Vagina (tissue), 2 donors: ENCODE results near the gene MT1H.
"Not testable (repeated sequence)": the region's sequence is repeated elsewhere in the genome, so short reads cannot be mapped to it uniquely, and the experiment has no call there.

ENCODE experiments used
- POLR2A ChIP-seq, 2 donors: fragments of 450-650 bp; IDR thresholded peaks; one replicate each; pipeline ENCODE4 v1.6.1; 2017; ENCODE audit warnings: antibody characterized with exemption in 2 of 2, mild to moderate bottlenecking in 2 of 2, moderate library complexity in 2 of 2
- POLR2AphosphoS5 ChIP-seq, 2 donors: sonication (generic); formaldehyde crosslinking; IDR thresholded peaks; one replicate each; pipeline ENCODE4 v1.9.0; 2017; ENCODE audit warnings: antibody characterized with exemption in 2 of 2, mild to moderate bottlenecking in 2 of 2, low read depth in 1 of 2; ENCODE audit not compliant: insufficient read depth in 1 of 2
- TF ChIP-seq, protein P1 (sequence below), 3 experiments: fragments of 450-650 bp in 2 of 3; fragments of 200-600 bp in 1 of 3; sonication (generic) in 1 of 3; IDR thresholded peaks; one replicate each; pipeline ENCODE4 v1.5.1; 2017 to 2019; ENCODE audit warnings: antibody characterized with exemption in 3 of 3, mild to moderate bottlenecking in 2 of 3, moderate library complexity in 2 of 3

DNA sequence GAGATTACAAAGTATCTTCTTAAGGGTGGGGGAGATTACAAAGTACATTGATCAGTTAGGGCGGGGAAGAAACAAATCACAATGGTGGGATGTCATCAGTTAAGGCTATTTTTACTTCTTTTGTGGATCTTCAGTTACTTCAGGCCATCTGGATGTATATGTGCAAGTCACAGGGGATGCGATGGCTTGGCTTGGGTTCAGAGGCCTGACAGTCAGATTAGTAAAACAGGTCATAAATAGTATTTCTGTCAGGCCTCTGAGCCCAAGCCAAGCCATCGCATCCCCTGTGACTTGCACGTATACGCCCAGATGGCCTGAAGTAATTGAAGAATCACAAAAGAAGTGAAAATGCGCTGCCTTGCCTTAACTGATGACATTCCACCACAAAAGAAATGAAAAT lies 5.0 kb downstream of the MT1H start:
- TF ChIP-seq, protein P1, sequence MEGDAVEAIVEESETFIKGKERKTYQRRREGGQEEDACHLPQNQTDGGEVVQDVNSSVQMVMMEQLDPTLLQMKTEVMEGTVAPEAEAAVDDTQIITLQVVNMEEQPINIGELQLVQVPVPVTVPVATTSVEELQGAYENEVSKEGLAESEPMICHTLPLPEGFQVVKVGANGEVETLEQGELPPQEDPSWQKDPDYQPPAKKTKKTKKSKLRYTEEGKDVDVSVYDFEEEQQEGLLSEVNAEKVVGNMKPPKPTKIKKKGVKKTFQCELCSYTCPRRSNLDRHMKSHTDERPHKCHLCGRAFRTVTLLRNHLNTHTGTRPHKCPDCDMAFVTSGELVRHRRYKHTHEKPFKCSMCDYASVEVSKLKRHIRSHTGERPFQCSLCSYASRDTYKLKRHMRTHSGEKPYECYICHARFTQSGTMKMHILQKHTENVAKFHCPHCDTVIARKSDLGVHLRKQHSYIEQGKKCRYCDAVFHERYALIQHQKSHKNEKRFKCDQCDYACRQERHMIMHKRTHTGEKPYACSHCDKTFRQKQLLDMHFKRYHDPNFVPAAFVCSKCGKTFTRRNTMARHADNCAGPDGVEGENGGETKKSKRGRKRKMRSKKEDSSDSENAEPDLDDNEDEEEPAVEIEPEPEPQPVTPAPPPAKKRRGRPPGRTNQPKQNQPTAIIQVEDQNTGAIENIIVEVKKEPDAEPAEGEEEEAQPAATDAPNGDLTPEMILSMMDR (IDR thresholded peaks at IDR 0.05) = not testable (repeated sequence)
- not testable (repeated sequence) for TF ChIP-seq POLR2AphosphoS5 (IDR thresholded peaks at IDR 0.05; ENCODE audit: insufficient read depth in 1 of 2, low read depth in 1 of 2); POLR2A (IDR thresholded peaks at IDR 0.05)
